CD4-positive, alpha-beta T cell treated with Interleukin-2 at 100 ng/mL for 4 hours (primary cell): ENCODE data around the gene NUMA1.

ENCODE experiments used
- DNase-seq: peaks from one replicate; pipeline ENCODE4 v3.0.0-alpha.2; 2020; ENCODE audit warnings: low spot score

Gene NUMA1

DNA sequence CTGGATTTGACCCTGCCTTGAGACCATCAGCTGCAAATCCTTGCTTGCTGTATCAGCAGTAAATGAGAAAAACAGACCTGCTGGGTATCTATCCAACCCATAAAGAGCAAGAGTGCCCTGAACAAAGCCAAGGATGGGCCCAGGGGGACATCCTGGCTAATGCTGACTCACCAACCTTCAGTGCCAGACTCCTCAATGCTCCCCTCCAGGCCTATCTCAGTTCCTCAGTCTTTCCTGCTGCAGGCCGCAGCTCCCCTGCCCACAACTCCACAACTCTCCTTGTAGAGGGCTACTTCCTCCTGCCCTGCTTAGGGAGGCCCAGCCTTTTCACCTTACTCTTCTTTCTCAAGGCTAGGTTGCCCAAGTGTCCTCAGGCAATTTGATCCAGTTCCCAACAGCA lies 20.1 kb upstream of the NUMA1 start:
- peak; percentile 3 for DNase-seq

GRCh38 chr11:72100009-72100408 lies 19.7 kb upstream of the NUMA1 start:
- DNase-seq: no peak

DNA sequence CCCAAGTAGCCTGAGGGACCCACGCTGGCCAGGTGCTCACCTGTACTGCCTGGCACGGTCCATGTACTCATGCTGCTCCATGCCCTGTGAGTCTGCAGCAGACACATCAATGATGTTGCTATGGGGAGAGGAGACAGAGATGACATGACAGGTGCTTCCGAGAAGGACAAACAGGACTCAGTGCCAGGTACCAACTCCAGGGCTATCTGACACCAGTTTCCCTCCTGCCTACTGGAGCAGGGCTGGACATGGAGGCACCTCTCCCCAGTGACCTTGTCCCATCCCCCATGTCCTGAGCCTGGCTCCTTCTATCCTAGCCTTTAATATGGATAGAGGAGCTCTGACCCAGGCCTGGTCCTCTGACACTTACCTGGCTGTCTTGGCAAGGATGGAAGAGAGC lies 18.4 kb upstream of the NUMA1 start:
- no peak for DNase-seq

DNA sequence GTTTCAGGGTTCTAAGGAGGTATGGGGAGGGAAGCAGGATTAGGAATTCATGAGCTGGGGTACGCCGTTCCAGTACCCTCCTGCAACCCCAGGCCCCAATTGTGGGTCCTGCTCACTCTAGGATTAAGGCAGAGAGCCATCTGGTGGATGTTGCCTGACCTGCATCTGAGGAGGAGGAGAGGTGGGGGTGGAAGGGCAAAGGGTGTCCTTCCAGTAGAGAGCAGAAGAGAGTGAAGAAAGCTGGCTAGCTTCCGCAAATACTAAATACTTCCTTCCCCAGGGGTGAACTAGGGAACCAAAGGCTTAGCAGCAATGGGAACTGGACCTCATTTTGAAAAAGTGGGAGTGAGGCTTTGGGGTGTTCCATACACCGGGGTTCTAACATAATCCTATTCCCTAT lies 10.9 kb upstream of the NUMA1 start:
- peak; percentile 70 for DNase-seq

DNA sequence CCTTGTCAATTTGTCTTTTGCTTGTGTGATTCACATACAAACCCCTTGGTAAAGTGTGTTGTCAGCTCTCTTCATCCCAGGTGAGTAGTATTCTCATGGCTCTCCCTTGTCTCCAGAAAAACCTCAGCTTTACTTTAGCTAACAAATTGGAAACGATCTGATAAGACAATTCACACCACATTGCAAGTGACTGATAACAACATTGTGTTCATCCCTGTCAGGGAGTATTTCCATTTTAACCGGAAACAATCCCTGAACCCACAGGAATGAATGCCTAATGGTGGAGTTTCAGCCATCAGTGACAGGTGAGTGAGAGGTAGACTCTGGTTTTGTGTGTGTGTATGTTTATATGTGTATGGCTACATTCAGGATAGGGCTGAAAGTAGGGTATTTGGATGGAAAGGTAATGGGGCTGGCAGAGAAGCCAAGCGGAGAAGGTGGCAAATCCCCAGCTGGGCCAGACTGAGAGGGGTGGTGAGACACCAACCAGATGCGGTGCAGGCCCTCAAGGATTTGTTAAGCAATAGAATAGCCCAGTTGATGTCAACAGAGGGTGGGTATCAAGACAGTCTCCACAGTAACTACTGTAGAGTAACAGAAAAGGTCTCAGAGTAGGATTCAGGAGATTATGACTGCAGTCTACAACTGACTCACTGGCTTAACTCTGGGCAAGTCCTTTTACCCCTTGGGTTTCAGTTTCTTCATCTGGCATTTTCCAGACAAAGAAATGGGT lies 7.9 kb upstream of the NUMA1 start:
- DNase-seq: no peak

GRCh38 chr11:72085621-72086351 lies 5.4 kb upstream of the NUMA1 start:
- no peak for DNase-seq

- no peak for DNase-seq
Measured at GRCh38 chr11:72084965-72085364, 4.6 kb upstream of the NUMA1 start.

DNA sequence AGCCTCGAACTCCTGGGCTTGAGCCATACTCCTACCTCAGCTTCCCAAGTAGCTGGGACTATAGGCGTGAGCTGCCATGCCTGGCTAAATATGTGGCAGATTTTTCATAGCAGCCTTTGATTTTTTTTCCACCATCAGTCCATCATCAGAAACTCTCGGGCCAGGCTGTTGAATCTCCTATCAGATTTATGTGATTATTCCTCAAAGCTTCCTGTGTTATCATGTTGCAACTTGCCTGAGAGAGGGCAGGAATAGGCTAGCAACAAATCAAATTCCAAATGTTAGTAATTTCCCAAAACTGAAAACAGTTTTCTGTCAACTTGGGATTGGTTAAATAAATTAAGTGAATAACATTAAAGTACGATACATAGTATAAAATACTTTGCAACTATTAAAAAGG lies 3.7 kb upstream of the NUMA1 start:
- DNase-seq: no peak

DNA sequence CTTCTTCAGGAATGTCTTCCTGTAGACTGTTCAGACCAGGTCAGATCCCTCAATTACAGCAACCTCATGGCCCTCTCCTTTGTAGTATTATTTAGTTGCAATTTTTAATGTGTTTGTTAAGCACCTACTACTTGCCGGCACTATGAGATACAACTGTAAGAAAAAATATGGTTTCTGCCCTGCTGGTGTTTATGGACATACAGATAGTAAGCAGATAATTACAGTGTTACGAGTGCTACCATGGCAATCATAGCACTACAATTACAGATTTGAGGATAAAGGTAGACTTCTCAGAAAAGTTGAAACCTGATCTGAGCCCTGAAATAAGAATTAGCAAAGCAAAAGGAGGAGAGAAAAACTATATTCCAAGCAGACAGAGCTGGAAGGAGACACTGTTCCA lies 3.1 kb upstream of the NUMA1 start:
- DNase-seq: no peak

DNA sequence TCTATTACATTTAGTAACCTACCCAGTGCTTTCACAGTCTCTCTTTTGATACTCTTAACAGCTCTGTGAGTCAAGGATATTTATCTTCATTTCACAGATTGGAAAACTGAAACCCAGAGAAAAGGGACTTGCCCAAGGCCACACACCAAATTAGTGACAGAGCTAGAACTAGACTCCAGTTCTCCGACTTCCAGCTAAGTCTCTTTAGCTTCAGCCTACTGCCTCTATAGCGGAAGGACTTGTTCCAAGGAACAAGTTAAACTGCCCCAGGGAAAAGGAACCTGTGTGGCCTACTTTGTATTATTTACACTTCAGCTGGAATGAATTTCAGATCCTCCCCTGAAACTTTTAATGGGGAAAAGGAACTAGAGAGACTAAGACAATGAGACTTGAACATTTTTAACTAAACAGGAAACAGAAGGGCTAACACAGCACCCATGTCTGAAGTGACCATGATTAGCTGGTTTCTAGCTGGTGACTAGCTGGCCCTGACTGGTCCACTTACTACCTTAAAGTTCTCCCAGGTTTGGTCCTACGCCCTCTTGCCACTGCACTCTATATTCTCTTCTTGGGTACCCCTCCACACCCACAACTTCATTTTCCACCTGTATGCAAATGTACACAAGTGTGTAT lies 1.6 kb upstream of the NUMA1 start:
- no peak for DNase-seq

- no peak for DNase-seq
Measured at GRCh38 chr11:72081184-72081644, 872 bp upstream of the NUMA1 start.

DNA sequence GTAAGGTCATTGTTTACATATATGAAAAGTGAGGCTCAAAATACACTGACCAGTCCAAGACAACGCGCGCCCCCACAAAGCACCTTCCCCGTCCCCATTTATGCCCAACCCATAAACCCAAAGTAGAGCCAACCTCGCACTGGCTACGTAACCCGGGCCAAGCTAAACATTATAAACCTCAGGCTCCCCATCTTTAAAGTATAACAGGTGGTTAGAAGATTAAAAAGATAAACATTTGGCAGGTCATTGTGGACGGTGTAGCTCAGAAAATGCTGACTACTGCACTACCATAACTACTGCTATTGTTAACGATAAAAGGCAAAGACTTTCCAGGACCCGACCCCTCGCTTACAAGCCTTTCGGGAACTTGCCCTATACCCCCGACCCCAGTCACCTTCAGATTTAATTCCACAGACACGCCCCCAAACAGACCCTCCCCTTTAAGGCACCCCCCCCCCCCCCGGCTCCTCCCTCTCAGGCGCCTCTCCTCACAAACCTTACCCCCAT lies 470 bp downstream of the NUMA1 start:
- no peak for DNase-seq

DNA sequence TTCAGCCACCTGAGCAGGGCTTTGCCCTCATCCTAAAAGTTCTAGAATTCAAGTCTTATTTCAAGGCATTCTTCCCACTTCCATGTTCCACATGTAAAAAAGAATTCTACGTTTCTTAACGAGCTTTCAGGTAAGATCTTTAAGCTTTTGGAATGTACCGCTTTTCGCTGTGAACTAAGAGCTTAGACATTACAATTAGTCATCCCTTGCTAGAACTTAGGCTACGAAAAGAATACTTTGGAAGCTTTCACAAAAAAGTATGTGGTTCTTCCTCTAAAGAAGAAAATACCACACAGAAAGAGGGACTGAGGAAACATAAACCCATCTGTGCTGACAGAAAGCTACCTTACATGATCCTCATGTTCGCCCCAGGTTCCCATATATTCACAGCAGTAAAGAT lies 1.9 kb downstream of the NUMA1 start:
- no peak for DNase-seq

DNA sequence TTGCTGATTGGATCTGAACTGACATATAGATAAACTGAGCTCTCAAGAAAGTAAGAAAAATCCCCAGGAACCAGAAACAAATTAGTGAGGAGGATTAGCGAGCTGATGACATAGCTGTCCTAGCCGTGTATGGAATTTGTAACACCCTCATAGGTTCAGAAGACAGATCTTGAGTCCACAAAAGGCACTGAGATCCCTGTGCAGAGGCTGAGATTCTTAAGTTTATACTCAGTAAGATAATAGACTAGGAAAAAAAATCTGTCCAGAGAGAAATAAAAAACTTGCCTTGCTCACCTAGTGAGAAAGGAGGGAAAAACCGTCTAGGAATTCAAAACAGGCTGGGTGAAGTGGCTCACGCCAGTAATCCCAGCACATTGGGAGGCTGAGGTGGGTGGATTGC lies 4.6 kb downstream of the NUMA1 start:
- DNase-seq: no peak

- DNase-seq: no peak
Measured at GRCh38 chr11:72075109-72075508, 5.2 kb downstream of the NUMA1 start.

DNA sequence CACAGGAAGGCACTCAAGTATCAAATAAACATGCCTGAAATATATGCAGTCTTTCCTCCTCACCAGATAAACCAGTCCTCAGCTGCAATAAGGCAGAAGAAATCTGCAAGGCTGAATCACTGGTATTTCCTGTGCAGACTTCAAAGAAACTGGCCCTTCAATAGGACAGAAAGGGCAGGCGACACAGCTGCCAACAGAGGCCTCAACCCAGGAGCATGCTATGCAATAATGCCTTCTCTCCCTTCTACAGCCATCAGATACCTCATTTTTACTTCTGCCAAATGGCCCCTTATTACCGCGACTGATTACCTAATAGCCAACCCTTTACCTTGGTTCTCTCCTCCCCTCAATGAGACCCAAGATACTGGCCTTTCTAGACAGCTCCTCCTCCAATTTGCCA lies 8.0 kb downstream of the NUMA1 start:
- no peak for DNase-seq

- DNase-seq: no peak
Measured at GRCh38 chr11:72070491-72070890, 9.9 kb downstream of the NUMA1 start.

DNA sequence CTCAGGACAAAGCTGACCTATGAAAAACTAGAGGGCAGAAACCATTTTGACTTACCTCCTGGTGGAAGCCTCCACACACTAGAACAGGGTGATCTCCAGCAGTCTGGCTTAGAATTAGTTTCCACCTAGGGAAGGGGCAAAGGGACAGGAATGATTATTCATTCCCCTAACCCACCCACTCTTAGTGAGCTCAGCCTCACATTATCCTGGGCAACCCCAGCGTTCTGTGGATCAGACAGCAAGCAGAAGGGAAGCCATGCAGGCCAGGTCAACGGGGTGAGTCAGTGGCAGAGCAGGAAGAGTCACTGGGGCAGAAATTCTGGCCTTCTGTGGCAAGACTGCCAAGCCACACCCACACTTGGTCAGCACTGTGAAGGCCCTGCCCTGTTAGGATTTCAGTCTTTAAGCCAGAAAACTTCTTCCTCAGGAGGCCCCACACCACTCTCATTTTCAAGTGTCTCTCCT lies 10.5 kb downstream of the NUMA1 start:
- no peak for DNase-seq

GRCh38 chr11:72069200-72069599 lies 11.1 kb downstream of the NUMA1 start:
- no peak for DNase-seq

DNA sequence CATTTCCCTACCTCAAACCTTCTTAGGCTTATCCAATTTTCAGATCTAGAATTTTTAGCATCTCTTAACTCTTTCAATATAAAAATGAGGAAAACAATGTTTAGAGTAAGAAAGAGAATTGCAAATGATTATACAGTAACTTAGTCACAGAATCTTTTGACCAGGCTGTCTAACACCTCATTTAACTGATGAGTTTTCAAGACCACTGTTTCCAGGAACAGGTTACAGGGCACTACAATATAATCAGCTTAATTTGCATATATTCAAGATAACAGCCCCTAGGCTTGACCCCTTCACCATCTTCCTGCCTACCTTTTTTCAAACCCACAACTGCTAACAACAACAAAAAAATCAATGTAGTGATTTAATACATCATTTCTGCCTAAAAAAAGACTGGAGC lies 12.7 kb downstream of the NUMA1 start:
- DNase-seq: no peak

DNA sequence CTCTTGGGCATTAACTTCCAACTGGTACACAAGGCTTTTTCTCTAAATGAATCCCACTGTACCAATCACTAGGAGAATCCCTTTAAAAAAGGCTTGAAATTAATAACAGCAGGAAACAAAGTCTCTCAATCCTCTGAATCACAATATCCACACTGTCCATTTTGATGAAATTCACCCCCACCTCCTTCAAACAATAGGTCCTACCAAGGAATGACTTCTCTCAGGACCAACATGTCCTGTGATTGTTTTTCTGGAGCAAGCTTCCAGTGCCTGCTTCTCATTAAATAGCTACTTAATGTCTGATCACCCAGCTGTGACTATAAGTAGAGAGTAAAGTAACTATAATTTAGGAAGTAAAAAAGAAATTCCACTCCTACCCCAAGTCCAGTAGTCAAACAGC lies 13.1 kb downstream of the NUMA1 start:
- no peak for DNase-seq

- DNase-seq: no peak
Measured at GRCh38 chr11:72066855-72067254, 13.5 kb downstream of the NUMA1 start.
